Left ventricle myocardium superior (tissue), 1 donor: ENCODE data around the gene PPP1R3F. TPM values are rescaled to one million over a fixed set of nuclear protein-coding genes. Genes with fewer than 3 reads are reported as not detected.

Experiments used
- ATAC-seq: fragments of 200-7000 bp; cut with Tn5 transposase; one replicate; pipeline ENCODE4 v1.9.1; 2020; ENCODE audit warnings: mild to moderate bottlenecking, moderate library complexity
- DNase-seq: peaks from one replicate; pipeline ENCODE4 v3.0.0-alpha.2; 2020
- intact Hi-C: fragments of 100-400 bp; cut with micrococcal nuclease; formaldehyde crosslinking; loops from one replicate; pipeline ENCODE4 v1.11.0; 2022
- long read RNA-seq: library from polyadenylated mRNA; unstranded; transcript quantifications from one replicate; pipeline ENCODE4 v2.0.0, GENCODE V29; 2021
- total RNA-seq: library from RNA; stranded (reverse); fragmentation: NEBNext Ultra II Directional; extraction: Animal tissue kit (Norgen Biotek cat#: 25700); gene quantifications from one replicate; pipeline ENCODE4 v1.2.1, GENCODE V29; 2021
- donor health status: DM: no; HTN: yes; CAD: no; lungs with severe emphysema.

PPP1R3F gene
- 22.1 TPM for total RNA-seq
- long read RNA-seq, transcript PPP1R3F-201 (4 exons, 3,421 nt) = major isoform, 62 of 109 reads
- long read RNA-seq, partial matches to known transcripts = 44 of 109 reads
- long read RNA-seq, other reads (novel, unspliced or antisense) = 3 of 109 reads

- peak; percentile 22 for ATAC-seq
- DNase-seq = no peak
- intact Hi-C loops = no loop called here
These were observed at the start of gene PPP1R3F for GRCh38 chrX:49269767-49270248. PPP1R3F (plus strand) TSS chrX:49269793; CDS start chrX:49269870, 77 bp downstream.

GRCh38 chrX:49220100-49220499, 49.5 kb upstream of the PPP1R3F start:
- no peak for ATAC-seq
- no peak for DNase-seq
- intact Hi-C loops = no loop called here

- intact Hi-C loops = no loop called here
- DNase-seq (no peak), ATAC-seq (no peak)
These were observed 47.7 kb upstream of the PPP1R3F start for GRCh38 chrX:49221868-49222267.

DNA sequence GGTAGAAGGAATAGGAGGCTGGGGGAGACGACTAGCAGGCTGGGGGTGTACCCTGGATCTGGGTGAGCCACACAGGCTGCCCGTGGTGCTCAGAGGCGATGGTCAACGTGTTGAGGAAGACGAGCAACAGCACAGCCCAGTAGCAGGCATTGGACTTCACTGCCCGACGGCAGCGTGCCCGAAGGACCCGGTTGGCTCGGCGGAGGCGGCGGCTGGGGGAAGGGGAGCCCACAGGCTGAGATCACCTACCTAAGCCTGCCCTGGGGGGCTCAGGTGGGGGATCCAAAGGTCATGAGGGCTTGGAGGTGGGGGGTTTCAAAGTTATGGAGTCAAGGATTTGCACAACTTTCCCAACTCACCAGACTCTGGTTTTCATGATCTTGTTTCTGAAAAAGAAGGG, 43.7 kb upstream of the PPP1R3F start:
- DNase-seq (no peak), ATAC-seq (no peak)
- intact Hi-C loops = no loop called here

DNA sequence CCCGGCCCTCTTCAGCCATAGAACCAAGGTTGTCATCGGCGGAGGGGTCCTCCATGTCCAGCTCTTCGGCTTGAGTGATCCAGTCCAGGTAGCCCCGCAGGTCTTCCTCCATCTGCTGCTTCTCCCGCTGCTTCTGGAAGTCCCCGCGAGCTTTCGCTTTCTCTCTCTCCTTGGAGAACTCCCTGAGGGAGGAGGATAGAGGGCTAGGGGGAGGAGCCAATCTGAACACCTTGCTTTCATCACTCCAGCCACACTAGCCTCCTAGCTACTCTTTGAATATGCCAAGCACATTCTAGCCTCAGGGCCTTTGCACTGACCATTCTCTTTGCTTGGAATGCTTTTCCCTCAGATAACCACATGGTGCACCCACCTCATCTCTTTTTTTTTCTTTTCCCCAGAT, 42.6 kb upstream of the PPP1R3F start:
- intact Hi-C loops = no loop called here
- no peak for ATAC-seq
- DNase-seq = no peak

DNA sequence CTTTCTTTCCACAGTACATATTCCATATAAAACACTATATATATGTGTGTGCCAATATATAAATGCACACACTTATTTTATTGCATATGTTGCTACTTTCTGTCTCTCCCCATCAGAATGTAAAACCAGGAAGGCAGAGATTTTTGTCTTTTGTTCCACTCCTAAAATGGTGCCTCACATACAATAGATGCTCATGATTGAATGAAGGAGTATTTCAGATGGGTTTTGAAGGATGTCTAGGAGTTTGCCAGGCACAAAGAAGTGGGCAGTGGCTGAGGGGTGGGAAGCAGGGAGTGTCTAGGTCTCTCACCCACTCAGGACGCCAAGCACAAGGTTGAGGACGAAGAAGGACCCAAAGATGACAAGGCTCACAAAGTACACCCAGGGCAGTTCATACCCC, 41.9 kb upstream of the PPP1R3F start:
- intact Hi-C loops = no loop called here
- ATAC-seq (no peak), DNase-seq (no peak)

- no peak for DNase-seq
- no peak for ATAC-seq
- intact Hi-C loops = no loop called here
These were observed 41.4 kb upstream of the PPP1R3F start for GRCh38 chrX:49228185-49228584.

- ATAC-seq = peak; percentile 67
- intact Hi-C loops = no loop called here
- DNase-seq = peak; percentile 74
These were observed 38.9 kb upstream of the PPP1R3F start for GRCh38 chrX:49230500-49231232.

- DNase-seq (no peak), ATAC-seq (no peak)
- intact Hi-C loops = no loop called here
These were observed 38.1 kb upstream of the PPP1R3F start for GRCh38 chrX:49231333-49232000.

DNA sequence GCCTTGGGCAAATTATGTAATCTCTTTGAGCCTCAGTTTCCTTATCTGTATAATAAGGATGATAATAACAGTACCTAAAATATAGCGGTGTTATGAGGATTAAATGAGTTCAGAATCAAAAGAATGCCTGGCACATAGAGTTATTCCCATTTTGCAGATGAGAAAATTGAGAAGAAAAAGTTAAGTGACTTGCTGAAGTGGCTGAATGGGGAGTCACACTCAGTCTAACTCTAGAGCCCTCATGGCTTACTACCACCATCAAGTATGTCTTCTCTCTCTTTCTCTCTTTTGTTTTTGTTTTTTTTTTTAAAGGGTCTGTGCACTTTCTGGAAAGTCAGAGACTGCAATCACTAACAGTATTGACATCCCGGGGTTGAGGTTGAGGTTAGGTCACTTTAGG, 37.1 kb upstream of the PPP1R3F start:
- no peak for DNase-seq
- intact Hi-C loops = no loop called here
- no peak for ATAC-seq

- intact Hi-C loops = no loop called here
- DNase-seq = no peak
- no peak for ATAC-seq
These were observed 36.4 kb upstream of the PPP1R3F start, which contains the start of gene CACNA1F for GRCh38 chrX:49233176-49233575. CACNA1F (minus strand) TSS chrX:49233340; CDS start chrX:49233309, 31 bp downstream.

DNA sequence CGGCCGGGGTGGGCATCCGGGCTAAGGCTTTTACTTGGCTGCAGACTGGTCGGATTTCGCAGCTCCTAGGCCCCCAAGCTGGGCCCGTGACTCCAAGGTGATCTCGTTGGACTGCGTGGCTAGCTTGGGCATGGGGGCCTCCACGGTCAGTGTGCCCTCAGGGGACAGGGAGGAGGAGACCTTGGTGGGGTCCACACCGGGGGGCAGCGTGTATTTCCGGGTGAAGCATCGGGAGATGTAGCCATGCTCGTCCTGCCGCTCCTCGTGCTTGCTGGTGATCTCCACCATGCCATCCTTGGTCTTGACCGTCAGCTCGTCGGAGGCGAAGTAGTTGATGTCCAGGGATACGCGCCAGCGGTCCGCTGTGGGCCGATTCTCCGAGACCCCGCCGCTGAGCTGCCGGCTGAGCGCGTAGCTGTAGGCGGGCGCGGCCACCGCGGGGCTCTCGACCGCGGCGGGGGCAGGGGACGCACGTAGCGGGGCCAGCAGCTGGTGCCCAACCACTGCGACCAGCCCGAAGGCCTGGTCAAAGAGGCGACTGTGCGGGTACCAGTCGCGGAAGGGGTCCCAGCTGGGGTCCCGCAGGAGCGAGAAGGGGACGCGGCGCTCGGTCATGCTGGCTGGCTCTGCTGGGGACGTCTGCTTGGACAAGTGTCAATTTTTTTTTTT, 35.6 kb upstream of the PPP1R3F start:
- DNase-seq = peak; percentile 31
- intact Hi-C loops = no loop called here
- ATAC-seq = no peak

- intact Hi-C loops = no loop called here
- DNase-seq (no peak), ATAC-seq (peak; percentile 12)
These were observed 32.5 kb upstream of the PPP1R3F start for GRCh38 chrX:49237060-49237459.

DNA sequence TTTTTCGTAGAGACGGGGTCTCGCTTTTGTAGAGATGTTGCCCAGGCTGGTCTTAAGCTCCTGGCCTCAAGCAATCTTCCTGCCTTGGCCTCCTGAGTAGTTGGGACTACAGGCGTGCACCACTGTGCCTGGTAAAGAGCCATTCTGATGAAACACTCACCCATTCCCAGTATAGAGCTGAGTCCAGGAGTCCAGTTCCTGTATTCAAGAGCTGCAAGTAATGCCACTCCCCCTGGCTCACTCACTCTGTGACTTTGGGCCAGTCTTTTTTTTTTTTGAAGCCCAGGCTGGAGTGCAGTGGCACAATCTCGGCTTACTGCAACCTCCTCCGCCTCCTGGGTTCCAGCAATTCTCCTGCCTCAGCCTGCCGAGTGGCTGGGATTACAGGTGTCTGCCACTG, 30.9 kb upstream of the PPP1R3F start:
- ATAC-seq = no peak
- intact Hi-C loops = no loop called here
- no peak for DNase-seq

DNA sequence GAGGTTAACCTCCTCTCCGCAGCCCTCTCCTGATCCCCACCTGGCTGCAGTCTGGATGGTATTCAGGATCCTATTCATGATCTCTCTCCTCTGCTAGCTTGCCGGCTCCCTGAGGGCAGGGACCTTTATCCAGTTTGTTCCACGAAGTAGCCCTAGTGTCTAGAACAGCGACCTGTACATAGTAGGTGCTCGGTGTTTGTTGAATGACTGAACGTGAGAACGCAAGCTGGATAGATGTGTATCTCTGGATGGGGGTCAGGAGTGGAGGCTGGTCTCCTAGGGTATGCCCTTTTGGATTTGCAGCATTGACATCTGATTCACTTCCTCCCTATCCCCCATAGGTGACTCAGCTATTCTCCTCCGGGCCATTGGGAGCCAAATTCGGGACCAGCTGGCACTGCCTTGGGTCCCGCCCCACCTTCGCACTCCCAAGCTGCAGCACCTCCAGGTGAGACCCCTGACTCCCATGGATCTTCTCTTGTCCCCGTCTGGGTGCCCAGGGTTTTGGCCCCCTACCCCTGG, 27.0 kb upstream of the PPP1R3F start:
- intact Hi-C loops = no loop called here
- ATAC-seq (no peak), DNase-seq (no peak)

- intact Hi-C loops = no loop called here
- ATAC-seq = no peak
- no peak for DNase-seq
These were observed 26.4 kb upstream of the PPP1R3F start for GRCh38 chrX:49243166-49243565.

GRCh38 chrX:49244207-49244606, 25.4 kb upstream of the PPP1R3F start:
- intact Hi-C loops = no loop called here
- ATAC-seq (no peak), DNase-seq (no peak)

DNA sequence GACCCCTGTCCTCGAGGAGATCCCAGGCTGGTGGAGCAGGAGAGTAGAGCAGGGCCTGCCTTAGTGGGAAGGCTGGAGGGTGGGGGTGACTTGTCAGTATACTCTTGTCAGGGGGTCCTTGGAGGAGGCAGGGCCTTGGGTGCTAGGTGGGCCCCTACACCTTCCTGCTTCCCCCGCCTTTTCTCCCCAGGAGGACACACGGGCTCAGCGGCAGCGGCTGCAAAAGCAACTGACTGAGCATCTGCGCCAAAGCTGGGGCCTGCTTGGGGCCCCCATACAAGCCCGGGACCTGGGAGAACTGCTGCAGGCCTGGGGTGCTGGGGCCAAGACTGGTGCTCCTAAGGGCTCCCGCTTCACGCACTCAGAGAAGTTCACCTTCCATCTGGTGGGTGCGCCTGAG, 23.1 kb upstream of the PPP1R3F start:
- ATAC-seq (no peak), DNase-seq (no peak)
- intact Hi-C loops = no loop called here

DNA sequence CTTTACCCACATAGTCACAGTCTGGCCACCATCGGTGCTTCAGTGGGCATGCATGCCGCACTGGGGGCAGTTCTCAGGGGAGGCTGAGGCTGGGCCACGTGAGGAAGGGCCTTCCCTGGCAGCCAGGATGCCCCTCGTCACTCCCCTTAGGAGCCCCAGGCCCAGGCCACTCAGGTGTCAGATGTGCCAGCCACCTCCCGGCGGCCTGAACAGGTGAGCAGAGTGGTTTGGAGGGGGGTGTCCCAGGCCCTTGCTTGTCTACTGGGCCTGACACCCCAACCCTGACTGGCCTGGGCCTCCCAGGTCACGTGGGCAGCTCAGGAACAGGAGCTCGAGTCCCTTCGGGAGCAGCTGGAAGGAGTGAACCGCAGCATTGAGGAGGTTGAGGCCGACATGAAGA, 22.2 kb upstream of the PPP1R3F start:
- ATAC-seq = no peak
- DNase-seq = no peak
- intact Hi-C loops = no loop called here
